ENCODE data around the gene FBN1.

FBN1 gene

DNA sequence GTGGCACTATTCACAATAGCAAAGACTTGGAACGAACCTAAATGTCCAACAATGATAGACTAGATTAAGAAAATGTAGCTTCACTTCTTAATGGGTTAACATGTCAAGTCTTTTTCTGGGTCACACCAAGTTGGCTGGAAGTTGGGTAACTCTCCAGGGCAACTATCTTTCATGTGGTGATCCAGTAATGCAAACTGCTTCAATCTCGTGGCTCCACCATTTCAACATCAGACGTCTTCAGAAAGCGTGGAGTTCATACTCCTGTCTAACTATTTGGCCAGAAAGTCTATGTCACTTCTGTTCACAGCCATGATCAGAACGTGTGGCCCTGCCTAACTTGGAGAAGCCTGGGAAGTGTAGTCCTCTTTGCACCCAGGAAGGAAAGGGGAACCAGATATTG is 282.0 kb downstream of the FBN1 start:
- TF ChIP-seq, protein P1, sequence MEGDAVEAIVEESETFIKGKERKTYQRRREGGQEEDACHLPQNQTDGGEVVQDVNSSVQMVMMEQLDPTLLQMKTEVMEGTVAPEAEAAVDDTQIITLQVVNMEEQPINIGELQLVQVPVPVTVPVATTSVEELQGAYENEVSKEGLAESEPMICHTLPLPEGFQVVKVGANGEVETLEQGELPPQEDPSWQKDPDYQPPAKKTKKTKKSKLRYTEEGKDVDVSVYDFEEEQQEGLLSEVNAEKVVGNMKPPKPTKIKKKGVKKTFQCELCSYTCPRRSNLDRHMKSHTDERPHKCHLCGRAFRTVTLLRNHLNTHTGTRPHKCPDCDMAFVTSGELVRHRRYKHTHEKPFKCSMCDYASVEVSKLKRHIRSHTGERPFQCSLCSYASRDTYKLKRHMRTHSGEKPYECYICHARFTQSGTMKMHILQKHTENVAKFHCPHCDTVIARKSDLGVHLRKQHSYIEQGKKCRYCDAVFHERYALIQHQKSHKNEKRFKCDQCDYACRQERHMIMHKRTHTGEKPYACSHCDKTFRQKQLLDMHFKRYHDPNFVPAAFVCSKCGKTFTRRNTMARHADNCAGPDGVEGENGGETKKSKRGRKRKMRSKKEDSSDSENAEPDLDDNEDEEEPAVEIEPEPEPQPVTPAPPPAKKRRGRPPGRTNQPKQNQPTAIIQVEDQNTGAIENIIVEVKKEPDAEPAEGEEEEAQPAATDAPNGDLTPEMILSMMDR (IDR thresholded peaks at IDR 0.05; ENCODE audit: low read depth, low read length) = no peak
- TF ChIP-seq EZH2phosphoT487 (IDR thresholded peaks at IDR 0.05; ENCODE audit: low read depth) = no peak
- H3K36me3 ChIP-seq (replicated peaks; ENCODE audit: low read depth, low read length) = no peaks in the 10 kb centered on the region
- no peaks in the 10 kb centered on the region for H3K9me3 ChIP-seq (ENCODE audit: insufficient read depth, low read length)
- H3K27me3 ChIP-seq (ENCODE audit: low read depth, low read length) = no peaks in the 10 kb centered on the region
- H2AFZ ChIP-seq (ENCODE audit: low read depth, low read length) = no peak overlapping the region
- no peak overlapping the region for H3K4me3 ChIP-seq (ENCODE audit: low read length)
- no peak overlapping the region for H3K27ac ChIP-seq (ENCODE audit: low read length)
- no peaks in the 10 kb centered on the region for H4K20me1 ChIP-seq (ENCODE audit: insufficient read depth, low read length)
- no peak overlapping the region for H3K4me2 ChIP-seq (ENCODE audit: low read length)
- H3K79me2 ChIP-seq (ENCODE audit: low read length) = no peaks in the 10 kb centered on the region
- peaks cover 8% of the 10 kb centered on the region for H3K4me1 ChIP-seq (ENCODE audit: low read length)
- H3K9ac ChIP-seq (ENCODE audit: low read length) = no peak overlapping the region

DNA sequence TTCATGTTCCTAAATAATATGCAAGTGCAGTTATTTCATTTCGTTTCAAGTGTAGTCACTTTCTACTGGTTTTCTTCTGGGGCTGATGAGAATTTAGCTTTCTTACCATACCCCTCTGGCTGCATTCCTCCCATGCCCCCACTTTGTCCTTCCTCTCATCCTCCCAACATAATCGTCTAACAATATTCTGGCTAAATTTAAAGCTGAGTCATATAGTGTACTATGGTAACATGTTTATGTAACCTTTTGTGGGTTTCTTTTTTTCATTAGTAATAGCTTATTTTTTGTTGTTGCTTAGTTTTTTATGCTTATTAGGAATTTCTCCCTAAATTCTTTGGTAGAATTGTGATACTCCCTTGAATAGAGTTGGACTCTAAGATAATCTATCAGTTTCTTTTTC is 283.8 kb downstream of the FBN1 start:
- Histone ChIP-seq H3K27ac (ENCODE audit: low read length) (no peak overlapping the region), H3K36me3 (replicated peaks; ENCODE audit: low read depth, low read length) (no peaks in the 10 kb centered on the region), H3K9ac (ENCODE audit: low read length) (no peak overlapping the region), H3K9me3 (ENCODE audit: insufficient read depth, low read length) (no peaks in the 10 kb centered on the region), H3K4me1 (ENCODE audit: low read length) (peaks cover 10% of the 10 kb centered on the region), H3K4me2 (ENCODE audit: low read length) (no peak overlapping the region), H3K79me2 (ENCODE audit: low read length) (no peaks in the 10 kb centered on the region), H3K27me3 (ENCODE audit: low read depth, low read length) (no peaks in the 10 kb centered on the region), H2AFZ (ENCODE audit: low read depth, low read length) (no peak overlapping the region), H3K4me3 (ENCODE audit: low read length) (no peak overlapping the region), H4K20me1 (ENCODE audit: insufficient read depth, low read length) (no peaks in the 10 kb centered on the region)
- TF ChIP-seq EZH2phosphoT487 (IDR thresholded peaks at IDR 0.05; ENCODE audit: low read depth) = no peak
- TF ChIP-seq, protein P1 (IDR thresholded peaks at IDR 0.05; ENCODE audit: low read depth, low read length) = no peak

DNA sequence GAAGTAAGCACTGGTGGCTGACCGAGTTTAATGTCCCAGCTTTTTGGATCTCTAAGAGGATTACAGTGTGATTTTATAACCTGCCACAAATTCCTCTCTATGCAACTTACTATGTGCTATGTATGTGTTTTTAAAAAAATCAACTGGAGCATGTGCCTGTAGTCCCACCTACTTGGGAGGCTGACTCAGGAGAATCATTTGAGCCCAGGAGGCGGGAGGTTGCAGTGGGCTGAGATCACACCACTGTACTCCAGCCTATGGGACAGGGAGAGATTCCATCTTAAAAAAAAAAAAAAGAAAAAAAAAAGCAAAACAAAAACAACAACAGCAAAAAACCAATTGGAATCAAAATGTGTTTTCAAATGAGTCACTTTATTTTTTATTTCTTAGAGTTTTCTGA is 284.7 kb downstream of the FBN1 start:
- H3K9ac ChIP-seq (ENCODE audit: low read length) = no peak overlapping the region
- no peak overlapping the region for H3K4me2 ChIP-seq (ENCODE audit: low read length)
- no peaks in the 10 kb centered on the region for H3K27me3 ChIP-seq (ENCODE audit: low read depth, low read length)
- H3K79me2 ChIP-seq (ENCODE audit: low read length) = no peaks in the 10 kb centered on the region
- H3K36me3 ChIP-seq (replicated peaks; ENCODE audit: low read depth, low read length) = no peaks in the 10 kb centered on the region
- H4K20me1 ChIP-seq (ENCODE audit: insufficient read depth, low read length) = no peaks in the 10 kb centered on the region
- TF ChIP-seq, protein P1 (IDR thresholded peaks at IDR 0.05; ENCODE audit: low read depth, low read length) = no peak
- no peak for TF ChIP-seq EZH2phosphoT487 (IDR thresholded peaks at IDR 0.05; ENCODE audit: low read depth)
- no peak overlapping the region for H2AFZ ChIP-seq (ENCODE audit: low read depth, low read length)
- no peak overlapping the region for H3K4me3 ChIP-seq (ENCODE audit: low read length)
- H3K9me3 ChIP-seq (ENCODE audit: insufficient read depth, low read length) = no peaks in the 10 kb centered on the region
- H3K4me1 ChIP-seq (ENCODE audit: low read length) = peaks cover 10% of the 10 kb centered on the region
- no peak overlapping the region for H3K27ac ChIP-seq (ENCODE audit: low read length)
